Endothelial cell (in vitro differentiated cells): Measurements from ENCODE around the gene CHRNA5. TPM values are rescaled to one million over a fixed set of nuclear protein-coding genes. Genes with fewer than 3 reads are reported as not detected.
A peak's percentile ranks its signal among the peaks of the same experiment; 100 is the strongest.

Experiments
- DNase-seq: peaks from one replicate; pipeline ENCODE4 v3.0.0; 2021; ENCODE audit warnings: low spot score
- H3K27ac Mint-ChIP-seq: one replicate; pipeline ENCODE4 v1.8.0; 2021; ENCODE audit warnings: mixed read lengths, inconsistent platforms; ENCODE audit not compliant: unreplicated experiment
- H3K27me3 Mint-ChIP-seq: one replicate; pipeline ENCODE4 v1.8.0; 2021; ENCODE audit warnings: mild to moderate bottlenecking, moderate library complexity, mixed read lengths, inconsistent platforms; ENCODE audit not compliant: unreplicated experiment
- H3K36me3 Mint-ChIP-seq: one replicate; pipeline ENCODE4 v1.8.0; 2021; ENCODE audit warnings: mild to moderate bottlenecking, low read depth, mixed read lengths, inconsistent platforms; ENCODE audit not compliant: unreplicated experiment
- H3K4me1 Mint-ChIP-seq: one replicate; pipeline ENCODE4 v1.8.0; 2021; ENCODE audit warnings: mild to moderate bottlenecking, mixed read lengths, inconsistent platforms; ENCODE audit not compliant: unreplicated experiment
- H3K4me3 Mint-ChIP-seq: one replicate; pipeline ENCODE4 v1.8.0; 2021; ENCODE audit warnings: mild to moderate bottlenecking, mixed read lengths, inconsistent platforms; ENCODE audit not compliant: unreplicated experiment
- H3K9me3 Mint-ChIP-seq: one replicate; pipeline ENCODE4 v1.8.0; 2021; ENCODE audit warnings: mixed read lengths, inconsistent platforms; ENCODE audit not compliant: unreplicated experiment
- CTCF ChIP-seq: fragments of 200-600 bp; sonication (generic); IDR thresholded peaks from one replicate; pipeline ENCODE4 v1.5.0; 2021; ENCODE audit warnings: antibody characterized with exemption; ENCODE audit not compliant: unreplicated experiment
- total RNA-seq: library from RNA; stranded (reverse); fragmentation: NEBNext Ultra II Directional; extraction: Animal tissue kit (Norgen Biotek cat#: 25700); gene quantifications from one replicate; pipeline ENCODE4 v1.2.1, GENCODE V29; 2021; ENCODE audit not compliant: unreplicated experiment

CHRNA5 gene
- total RNA-seq, 1 donor from 2014 or later, result 22.7 TPM

GRCh38 chr15:78540871-78541743 lies 24.2 kb upstream of the CHRNA5 start:
- Mint-ChIP-seq H3K27me3 (no peaks in the 10 kb centered on the region), H3K9me3 (no peaks in the 10 kb centered on the region), H3K4me3 (peak overlapping the region; percentile 99), H3K36me3 (peaks cover 10% of the 10 kb centered on the region), H3K4me1 (peaks cover 15% of the 10 kb centered on the region), H3K27ac (peak overlapping the region; percentile 98)
- TF ChIP-seq CTCF, result no peak
- DNase-seq, result no peak

- Mint-ChIP-seq H3K36me3 (peaks cover 10% of the 10 kb centered on the region), H3K4me1 (peaks cover 15% of the 10 kb centered on the region)
- TF ChIP-seq CTCF, result no peak
These were observed 23.6 kb upstream of the CHRNA5 start for GRCh38 chr15:78541744-78542034.

GRCh38 chr15:78542647-78543046 lies 22.7 kb upstream of the CHRNA5 start:
- no peak for DNase-seq
- H3K27me3 Mint-ChIP-seq, result no peaks in the 10 kb centered on the region
- no peaks in the 10 kb centered on the region for H3K9me3 Mint-ChIP-seq
- TF ChIP-seq CTCF, result no peak
- H3K4me3 Mint-ChIP-seq, result no peak overlapping the region
- no peak overlapping the region for H3K27ac Mint-ChIP-seq
- H3K4me1 Mint-ChIP-seq, result peaks cover 15% of the 10 kb centered on the region
- peaks cover 10% of the 10 kb centered on the region for H3K36me3 Mint-ChIP-seq

More at GRCh38 chr15:78541744-78542034, 23.6 kb upstream of the CHRNA5 start:
- H3K4me3 Mint-ChIP-seq, result peak overlapping the region; percentile 99
- no peaks in the 10 kb centered on the region for H3K27me3 Mint-ChIP-seq
- H3K9me3 Mint-ChIP-seq, result no peaks in the 10 kb centered on the region
- H3K27ac Mint-ChIP-seq, result peak overlapping the region; percentile 98
- no peak for DNase-seq

- no peaks in the 10 kb centered on the region for H3K4me1 Mint-ChIP-seq
- H3K27ac Mint-ChIP-seq, result no peak overlapping the region
- DNase-seq, result no peak
- H3K9me3 Mint-ChIP-seq, result no peaks in the 10 kb centered on the region
- no peaks in the 10 kb centered on the region for H3K27me3 Mint-ChIP-seq
- peaks cover 12% of the 10 kb centered on the region for H3K36me3 Mint-ChIP-seq
- H3K4me3 Mint-ChIP-seq, result no peak overlapping the region
- no peak for TF ChIP-seq CTCF
These were observed 15.1 kb upstream of the CHRNA5 start for GRCh38 chr15:78550194-78550593.

- TF ChIP-seq CTCF, result no peak
- Mint-ChIP-seq H3K4me3 (no peak overlapping the region), H3K9me3 (no peaks in the 10 kb centered on the region), H3K4me1 (no peaks in the 10 kb centered on the region), H3K27ac (no peak overlapping the region), H3K36me3 (peaks cover 8% of the 10 kb centered on the region), H3K27me3 (no peaks in the 10 kb centered on the region)
- DNase-seq, result no peak
These were observed 14.5 kb upstream of the CHRNA5 start for GRCh38 chr15:78550815-78551214.
